SK-N-SH treated with all-trans-retinoic acid at 6 μM for 48 hours (cell line): ENCODE results near the gene KREMEN2.

ENCODE experiments used
- ARNTL ChIP-seq: fragments of 450-650 bp; formaldehyde crosslinking; IDR thresholded peaks from 2 replicates; pipeline ENCODE4 v1.5.0; 2020; ENCODE audit warnings: low read depth, mild to moderate bottlenecking, moderate library complexity, borderline replicate concordance
- CREB5 ChIP-seq: fragments of 250-450 bp; sonication (Bioruptor Pico); IDR thresholded peaks from 2 replicates; pipeline ENCODE4 v1.5.1; 2020; ENCODE audit warnings: low read depth, mild to moderate bottlenecking, moderate library complexity
- PATZ1 ChIP-seq: fragments of 250-450 bp; sonication (Bioruptor Pico); IDR thresholded peaks from 2 replicates; pipeline ENCODE4 v1.8.0; 2020; ENCODE audit warnings: mild to moderate bottlenecking, moderate library complexity, borderline replicate concordance
- SNAI2 ChIP-seq: fragments of 250-450 bp; sonication (Bioruptor Pico); IDR thresholded peaks from 2 replicates; pipeline ENCODE4 v1.5.0; 2020; ENCODE audit warnings: mild to moderate bottlenecking, moderate library complexity
- TCF4 ChIP-seq: fragments of 250-450 bp; sonication (Bioruptor Pico); IDR thresholded peaks from 2 replicates; pipeline ENCODE4 v1.8.0; 2021; ENCODE audit warnings: mild to moderate bottlenecking, moderate library complexity, borderline replicate concordance
- TSHZ2 ChIP-seq: fragments of 250-450 bp; sonication (Bioruptor Pico); IDR thresholded peaks from 2 replicates; pipeline ENCODE4 v1.5.0; 2020; ENCODE audit warnings: mild to moderate bottlenecking, moderate library complexity
- ZFP3 ChIP-seq: fragments of 250-450 bp; sonication (Bioruptor Pico); IDR thresholded peaks from 2 replicates; pipeline ENCODE4 v1.5.0; 2020; ENCODE audit warnings: mild to moderate bottlenecking, moderate library complexity
- ZFP30 ChIP-seq: fragments of 450-650 bp; formaldehyde crosslinking; IDR thresholded peaks from 2 replicates; pipeline ENCODE4 v1.5.0; 2022; ENCODE audit warnings: mild to moderate bottlenecking, moderate library complexity
- ZNF70 ChIP-seq: fragments of 450-650 bp; formaldehyde crosslinking; IDR thresholded peaks from 2 replicates; pipeline ENCODE4 v1.5.0; 2020; ENCODE audit warnings: mild to moderate bottlenecking, moderate library complexity

GRCh38 chr16:2963723-2964474, at the start of gene KREMEN2:
- TF ChIP-seq TCF4 (CRISPR knock-in tag) (no peak), PATZ1 (no peak), SNAI2 (no peak), ZFP3 (CRISPR knock-in tag) (no peak), ZFP30 (CRISPR knock-in tag) (no peak), ARNTL (CRISPR knock-in tag) (no peak), ZNF70 (CRISPR knock-in tag) (no peak), CREB5 (CRISPR knock-in tag) (no peak), TSHZ2 (CRISPR knock-in tag) (no peak)
